Right cardiac atrium (tissue), 5 donors: Measurements from ENCODE around the gene RIPK1. TPM values are rescaled to one million over a fixed set of nuclear protein-coding genes. Genes with fewer than 3 reads are reported as not detected.

Experiments used
- ATAC-seq, 2 donors: fragments of 200-7000 bp; cut with Tn5 transposase; one replicate each; pipeline versions ENCODE4 v1.8.0 to v1.9.1; 2020; ENCODE audit warnings: moderate library complexity in 2 of 2, mild to moderate bottlenecking in 1 of 2
- DNase-seq, 3 donors: peaks; one replicate each; pipeline ENCODE4 v3.0.0-alpha.2; 2020
- H3K27ac ChIP-seq: one replicate; pipeline ENCODE4 v1.5.1; 2013; ENCODE audit warnings: mild to moderate bottlenecking, low read length, control low read depth, moderate library complexity
- H3K27me3 ChIP-seq: one replicate; pipeline ENCODE4 v1.6.1; 2013; ENCODE audit not compliant: control insufficient read depth, insufficient read depth
- H3K4me1 ChIP-seq: one replicate; pipeline ENCODE4 v1.6.1; 2013; ENCODE audit warnings: low read length; ENCODE audit not compliant: control insufficient read depth, insufficient read depth
- H3K4me3 ChIP-seq: one replicate; pipeline ENCODE4 v1.5.1; 2013; ENCODE audit warnings: low read length, control low read depth
- H3K9me3 ChIP-seq: one replicate; pipeline ENCODE4 v1.6.1; 2013; ENCODE audit warnings: low read length; ENCODE audit not compliant: control insufficient read depth
- WGBS: extraction: QIAGEN DNeasy Blood & Tissue Kit; methylation state at CpG from one replicate; pipeline ENCODE4 v1.1.7; 2013; 5-methylcytosine and 5-hydroxymethylcytosine counted together
- intact Hi-C, 4 donors: fragments of 100-400 bp; cut with DNase I; formaldehyde crosslinking; loops; one replicate each; pipeline versions ENCODE4 v1.11.0 to v1.14.0; 2022 to 2023
- polyA plus RNA-seq: library from polyadenylated mRNA; stranded (reverse); fragments of 200-250 nt; gene quantifications from one replicate; pipeline ENCODE4 v1.2.3, GENCODE V29; 2013
- total RNA-seq, 4 donors: library from RNA; stranded (reverse); fragmentation: NEBNext Ultra II Directional; extraction: Animal tissue kit (Norgen Biotek cat#: 25700); gene quantifications; one replicate each; pipeline ENCODE4 v1.2.1, GENCODE V29; 2021
- donor health status: healthy with polysubstance abuse.
- donor health status: DM: no; HTN: yes; CAD: no.
- donor health status: DM: no; HTN: no; CAD: no.
- donor health status: DM: no; HTN: yes; CAD: no; lungs with severe emphysema.
- donor health status: DM: yes; HTN: yes; CAD: no.

Gene RIPK1
- total and polyA plus RNA-seq, 5 donors = 6.8 to 11.5 (median 8.3) TPM

GRCh38 chr6:3164388-3164787, 96.1 kb downstream of the RIPK1 start:
- ATAC-seq = no peak
- no peak for DNase-seq
- no peaks in the 10 kb centered on the region for H3K9me3 ChIP-seq
- H3K4me3 ChIP-seq = no peak overlapping the region
- H3K27me3 ChIP-seq = no peaks in the 10 kb centered on the region
- intact Hi-C loops = loop anchor here in 1 of 4 donors (5.0 kb wide), 1 partner anchor 68 kb away; no protein-coding TSS in a partner anchor
- no peak overlapping the region for H3K27ac ChIP-seq
- H3K4me1 ChIP-seq = no peaks in the 10 kb centered on the region
- WGBS = 92% methylated on average over 6 of the region's 6 CpGs

Other genes with a start within 250 kb of the RIPK1 start
- gene SERPINB1, start 226.6 kb upstream of the RIPK1 start, total RNA-seq = 10 to 100 TPM; 27.3 to 42.1 (median 32.7) TPM
- 23.6 TPM for gene SERPINB1, start 226.6 kb upstream of the RIPK1 start, polyA plus RNA-seq
- 10 to 100 TPM in 1 of 4 donors, 1 to 10 TPM in 3; 6.8 to 15.8 (median 8.6) TPM for gene SERPINB9, start 165.2 kb upstream of the RIPK1 start, total RNA-seq
- 3.5 TPM for gene SERPINB9, start 165.2 kb upstream of the RIPK1 start, polyA plus RNA-seq
- 100 to 1,000 TPM; 181 to 265 (median 207) TPM for gene SERPINB6, start 96.9 kb upstream of the RIPK1 start, total RNA-seq
- gene SERPINB6, start 96.9 kb upstream of the RIPK1 start, polyA plus RNA-seq = 172 TPM
- 10 to 100 TPM; 38.1 to 60.6 (median 46.8) TPM for gene NQO2, start 68.6 kb upstream of the RIPK1 start, total RNA-seq
- 71.0 TPM for gene NQO2, start 68.6 kb upstream of the RIPK1 start, polyA plus RNA-seq
- gene BPHL, start 50.2 kb downstream of the RIPK1 start, total RNA-seq = 10 to 100 TPM in 2 of 4 donors, 1 to 10 TPM in 2; 9.3 to 11.4 (median 10.1) TPM
- gene BPHL, start 50.2 kb downstream of the RIPK1 start, polyA plus RNA-seq = 13.1 TPM
- 10 to 100 TPM; 24.3 to 30.1 (median 27.5) TPM for gene TUBB2A, start 89.0 kb downstream of the RIPK1 start, total RNA-seq
- 43.1 TPM for gene TUBB2A, start 89.0 kb downstream of the RIPK1 start, polyA plus RNA-seq
- 1 to 10 TPM; 1.4 to 3.2 (median 1.8) TPM for gene TUBB2B, start 159.2 kb downstream of the RIPK1 start, total RNA-seq
- gene TUBB2B, start 159.2 kb downstream of the RIPK1 start, polyA plus RNA-seq = 4.7 TPM
- 10 to 100 TPM in 2 of 4 donors, 1 to 10 TPM in 2; 7.9 to 10.7 (median 9.9) TPM for gene PSMG4, start 190.5 kb downstream of the RIPK1 start, total RNA-seq
- gene PSMG4, start 190.5 kb downstream of the RIPK1 start, polyA plus RNA-seq = 16.7 TPM